GDM1 (cell line): ENCODE measurements around the gene SOX2.

Experiments used
- DNase-seq: peaks from one replicate; lab custom pipeline; 2025; lab: John Stamatoyannopoulos, UW

Gene SOX2

GRCh38 chr3:181704421-181705085, 7.2 kb upstream of the SOX2 start:
- no peak for DNase-seq

- DNase-seq, result no peak
Measured at GRCh38 chr3:181705086-181705480, 6.6 kb upstream of the SOX2 start.

GRCh38 chr3:181707980-181708379, 3.7 kb upstream of the SOX2 start:
- DNase-seq, result no peak

GRCh38 chr3:181709537-181710279, 2.0 kb upstream of the SOX2 start:
- peak; percentile 25 for DNase-seq

- no peak for DNase-seq
Measured at GRCh38 chr3:181710345-181711291, 1.1 kb upstream of the SOX2 start.

- DNase-seq, result no peak
Measured at GRCh38 chr3:181712226-181712552, 464 bp downstream of the SOX2 start.

- DNase-seq, result no peak
Measured at GRCh38 chr3:181712553-181713279, 991 bp downstream of the SOX2 start.

- no peak for DNase-seq
Measured at GRCh38 chr3:181713280-181713647, 1.5 kb downstream of the SOX2 start.

GRCh38 chr3:181713676-181714612, 2.2 kb downstream of the SOX2 start:
- DNase-seq, result no peak

- no peak for DNase-seq
Measured at GRCh38 chr3:181715571-181716340, 4.0 kb downstream of the SOX2 start.

GRCh38 chr3:181716966-181717365, 5.2 kb downstream of the SOX2 start:
- no peak for DNase-seq

GRCh38 chr3:181717549-181718171, 5.9 kb downstream of the SOX2 start:
- no peak for DNase-seq

GRCh38 chr3:181718369-181718768, 6.6 kb downstream of the SOX2 start:
- DNase-seq, result no peak

GRCh38 chr3:181718987-181719911, 7.5 kb downstream of the SOX2 start:
- DNase-seq, result no peak

- DNase-seq, result no peak
Measured at GRCh38 chr3:181719991-181720680, 8.4 kb downstream of the SOX2 start.

GRCh38 chr3:181721046-181721875, 9.5 kb downstream of the SOX2 start:
- no peak for DNase-seq

GRCh38 chr3:181722156-181722555, 10.4 kb downstream of the SOX2 start:
- no peak for DNase-seq
